Measurements from ENCODE around the gene HS6ST1.

HS6ST1 gene

DNA sequence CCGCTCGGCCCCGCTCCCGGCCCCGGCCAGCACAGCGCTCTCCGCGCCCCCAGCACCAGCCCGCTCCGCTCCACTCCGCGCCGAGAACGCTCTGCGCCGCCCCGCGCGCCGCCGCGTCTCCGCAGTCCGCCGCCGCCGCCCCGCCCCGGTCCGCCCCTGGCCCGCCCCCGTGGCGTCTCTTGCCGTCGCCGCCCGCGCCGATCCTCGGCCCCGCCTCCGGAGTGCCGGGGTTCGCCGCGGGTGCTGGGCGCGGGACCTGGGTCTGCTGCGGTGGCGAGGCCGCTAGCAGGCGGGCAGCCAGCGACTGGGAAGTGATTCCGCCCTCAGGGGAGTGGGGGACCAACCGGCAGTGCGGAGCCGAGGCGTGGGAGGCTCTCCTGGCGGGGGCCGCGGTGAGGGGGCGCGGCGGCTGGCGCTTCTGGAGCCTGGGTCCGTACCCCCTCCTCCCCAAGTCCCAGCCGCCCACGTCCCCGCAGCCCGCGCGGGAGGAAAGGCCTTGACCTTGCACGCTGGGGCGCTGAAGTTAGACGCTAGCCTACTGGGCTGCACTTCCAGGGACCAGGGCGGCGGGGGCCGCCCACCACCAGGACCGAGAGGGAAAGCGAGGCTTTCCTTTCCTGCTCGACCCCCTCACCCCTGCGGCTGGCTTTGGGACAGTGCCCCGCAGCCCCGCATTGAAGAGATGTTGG, at the start of gene HS6ST1:
TSS of gene HS6ST1 (minus strand) at position 93 of the 689 bp plus-strand sequence. CDS start 305 bp downstream, outside the sequence.
- DNase-seq (ENCODE audit: low spot score): peak; percentile 57

- DNase-seq (ENCODE audit: low spot score): no peak
These were observed 49.1 kb upstream of the HS6ST1 start for GRCh38 chr2:128367601-128368359.

DNA sequence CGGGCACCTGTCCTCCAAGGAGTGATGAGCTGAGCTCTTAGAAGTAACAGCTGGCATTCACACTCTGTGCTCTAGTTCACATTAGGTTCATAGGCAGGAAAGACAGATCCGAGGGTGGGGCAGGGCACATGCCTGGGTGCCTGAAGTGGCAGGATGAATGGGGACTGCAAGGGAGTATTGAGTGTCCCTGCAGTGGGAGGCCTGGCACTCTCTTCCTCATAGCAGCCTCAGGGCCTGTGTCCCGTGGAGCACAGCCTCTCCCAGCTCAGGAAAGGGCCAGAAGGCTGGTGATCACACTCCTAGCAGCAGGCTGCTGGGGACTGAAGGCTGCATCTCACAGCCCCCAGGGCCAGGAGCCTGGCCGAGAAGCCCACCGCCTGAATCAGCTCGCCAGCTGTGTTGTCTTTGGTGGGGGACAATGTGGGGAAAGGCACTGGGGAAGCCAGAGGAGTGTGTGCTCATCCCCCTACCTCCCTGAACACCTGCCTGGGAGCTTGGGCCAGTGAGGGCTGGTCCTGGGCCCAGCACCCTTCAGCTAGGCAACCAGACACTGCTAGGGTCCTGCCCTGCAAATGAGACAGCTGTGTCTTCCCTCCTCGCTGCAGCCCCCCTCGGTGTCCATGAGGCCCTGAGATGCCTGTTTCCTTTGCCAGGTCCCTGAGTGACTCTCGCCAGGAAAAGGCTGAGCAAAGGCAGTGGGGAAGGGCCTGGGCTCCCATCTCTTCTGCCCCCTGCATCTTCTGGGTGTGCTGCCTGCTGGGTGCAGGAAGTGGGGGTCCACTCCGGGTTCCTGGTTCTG, 48.2 kb upstream of the HS6ST1 start:
- DNase-seq (ENCODE audit: low spot score): no peak

- DNase-seq (ENCODE audit: low spot score): no peak
These were observed 46.7 kb upstream of the HS6ST1 start for GRCh38 chr2:128365217-128365905.

DNA sequence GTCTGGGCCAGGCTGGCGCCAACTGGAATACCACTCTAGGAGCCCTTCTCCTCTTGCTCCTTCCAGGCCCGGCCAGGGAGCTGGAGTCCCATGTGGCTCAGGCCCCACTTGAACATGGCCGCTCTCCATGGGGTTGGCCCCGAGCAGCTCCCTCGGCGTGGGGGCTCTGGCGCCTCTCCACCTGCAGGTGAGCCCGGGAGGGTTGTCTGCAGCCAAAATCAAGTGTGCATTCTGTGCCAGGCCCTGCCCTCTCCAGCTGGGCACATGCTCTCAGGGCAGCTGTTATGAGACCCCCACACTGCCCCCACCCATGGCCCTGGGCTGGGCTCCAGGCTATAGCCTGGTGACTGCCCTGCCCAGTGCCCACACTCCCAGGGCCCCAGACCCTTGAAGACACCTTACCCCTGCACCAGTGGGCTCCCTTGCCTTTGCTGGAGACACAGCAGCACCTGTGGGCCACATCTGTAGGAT, 45.8 kb upstream of the HS6ST1 start:
- no peak for DNase-seq (ENCODE audit: low spot score)

DNA sequence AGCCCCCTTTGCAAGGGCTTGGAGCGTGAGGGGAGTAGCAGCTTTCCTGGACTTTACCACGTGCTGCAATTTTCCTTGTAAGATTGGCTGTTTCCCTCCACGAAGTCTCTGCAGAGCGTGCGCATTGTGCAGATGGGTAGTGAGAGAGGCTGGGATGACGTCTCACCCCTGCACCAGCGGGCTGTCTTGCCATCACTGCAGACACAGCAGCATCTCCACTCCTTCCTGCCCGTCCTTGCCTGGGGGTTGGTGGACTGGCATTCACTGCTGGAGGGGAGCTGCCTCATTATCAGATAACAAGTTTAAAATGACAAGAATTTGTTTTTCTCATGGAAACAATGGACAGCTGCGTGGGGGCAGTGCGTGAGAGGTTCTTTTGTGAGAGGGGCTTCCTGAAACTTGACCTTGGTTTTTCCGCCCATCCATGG, 45.3 kb upstream of the HS6ST1 start:
- DNase-seq (ENCODE audit: low spot score): no peak

GRCh38 chr2:128362889-128363228, 44.2 kb upstream of the HS6ST1 start:
- DNase-seq (ENCODE audit: low spot score): no peak

DNA sequence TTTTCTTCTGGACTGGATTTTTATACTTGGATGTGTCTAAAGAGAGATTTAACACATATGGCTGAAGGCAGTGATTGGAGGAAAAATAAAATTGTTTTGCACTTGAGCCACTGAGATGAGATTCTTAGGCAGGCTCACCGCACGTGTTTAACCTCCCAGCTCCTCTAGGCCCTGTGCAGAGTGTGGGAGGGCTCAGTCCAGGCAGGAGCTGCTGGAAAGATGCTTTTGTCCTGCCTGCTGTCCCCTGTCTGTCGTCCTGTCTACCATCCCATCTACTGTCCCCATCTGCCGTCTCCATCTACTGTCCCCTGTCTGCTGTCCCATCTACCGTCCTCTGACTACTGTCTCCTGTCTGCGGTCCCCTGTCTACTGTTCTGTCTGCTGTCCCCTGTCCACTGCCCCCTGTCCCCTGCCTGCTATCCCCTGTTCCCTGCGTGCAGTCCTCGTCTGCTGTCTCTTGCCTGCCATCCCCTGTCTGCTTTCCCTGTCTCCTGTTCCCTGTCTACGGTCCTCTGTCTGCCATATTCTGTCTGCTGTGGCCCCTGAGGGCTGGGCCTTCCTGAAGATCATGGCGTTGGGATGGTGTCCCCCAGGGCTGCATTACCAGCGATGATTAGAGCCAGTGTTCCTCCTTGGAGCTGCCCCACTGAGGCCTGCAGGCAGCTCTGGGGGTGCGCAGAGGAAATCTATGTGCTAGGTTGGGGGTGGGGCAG, 43.7 kb upstream of the HS6ST1 start:
- DNase-seq (ENCODE audit: low spot score): no peak

DNA sequence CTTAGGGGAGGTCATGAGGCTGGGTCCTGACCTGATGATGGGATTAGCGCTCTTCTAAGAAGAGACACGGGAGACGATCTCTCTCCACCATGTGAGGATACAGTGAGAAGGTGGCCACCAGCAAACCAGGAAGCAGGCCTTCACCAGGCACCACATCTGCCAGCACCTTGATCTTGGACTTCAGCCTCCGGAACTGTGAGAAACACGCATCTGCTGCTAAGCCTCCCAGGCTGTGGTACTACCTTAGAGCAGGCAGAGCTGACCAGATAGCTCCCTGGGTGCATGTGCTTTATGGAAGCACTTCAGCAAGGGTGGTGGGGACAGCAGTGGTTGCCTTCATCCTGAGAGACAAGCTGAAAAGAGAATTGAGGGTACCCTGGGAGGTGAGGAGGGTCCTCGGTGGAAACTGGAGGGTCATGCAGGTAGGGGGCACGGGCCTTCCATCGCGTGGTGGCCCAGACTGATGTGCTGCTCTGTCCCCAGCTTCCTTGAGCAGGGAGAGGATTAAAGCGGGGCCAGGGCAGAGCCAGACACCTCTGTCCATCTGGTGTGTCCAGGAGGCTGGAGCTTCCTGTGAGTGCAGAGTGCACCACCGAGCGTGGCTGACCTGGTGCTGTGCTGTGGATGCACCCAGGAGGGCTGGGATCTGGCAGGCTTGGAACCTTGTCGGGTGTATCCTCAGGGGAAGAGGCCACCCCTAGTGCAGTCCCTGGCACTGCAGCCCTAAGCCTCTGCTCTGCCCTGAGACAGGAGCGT, 42.9 kb upstream of the HS6ST1 start:
- no peak for DNase-seq (ENCODE audit: low spot score)

DNA sequence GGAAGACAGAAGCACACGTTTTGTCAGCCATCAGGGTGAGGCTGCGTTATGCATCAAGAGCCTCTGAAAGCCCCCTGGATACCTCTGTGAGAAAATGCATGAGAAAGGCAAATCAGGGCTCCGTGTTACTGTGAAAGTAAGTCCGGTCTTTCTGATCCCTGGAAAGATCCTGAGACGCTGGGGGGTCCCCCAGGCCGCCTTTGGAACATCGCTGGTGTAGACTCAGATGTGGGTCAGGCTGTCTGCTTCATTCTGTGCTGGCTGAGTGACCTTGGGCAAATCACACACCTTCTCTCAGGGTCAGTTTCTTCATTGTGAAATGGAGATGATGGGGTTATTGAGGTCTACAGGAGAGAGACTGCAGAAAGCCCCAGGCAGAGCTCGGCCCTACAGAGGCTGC, 42.0 kb upstream of the HS6ST1 start:
- DNase-seq (ENCODE audit: low spot score): no peak

GRCh38 chr2:128359841-128360240, 41.2 kb upstream of the HS6ST1 start:
- no peak for DNase-seq (ENCODE audit: low spot score)

DNA sequence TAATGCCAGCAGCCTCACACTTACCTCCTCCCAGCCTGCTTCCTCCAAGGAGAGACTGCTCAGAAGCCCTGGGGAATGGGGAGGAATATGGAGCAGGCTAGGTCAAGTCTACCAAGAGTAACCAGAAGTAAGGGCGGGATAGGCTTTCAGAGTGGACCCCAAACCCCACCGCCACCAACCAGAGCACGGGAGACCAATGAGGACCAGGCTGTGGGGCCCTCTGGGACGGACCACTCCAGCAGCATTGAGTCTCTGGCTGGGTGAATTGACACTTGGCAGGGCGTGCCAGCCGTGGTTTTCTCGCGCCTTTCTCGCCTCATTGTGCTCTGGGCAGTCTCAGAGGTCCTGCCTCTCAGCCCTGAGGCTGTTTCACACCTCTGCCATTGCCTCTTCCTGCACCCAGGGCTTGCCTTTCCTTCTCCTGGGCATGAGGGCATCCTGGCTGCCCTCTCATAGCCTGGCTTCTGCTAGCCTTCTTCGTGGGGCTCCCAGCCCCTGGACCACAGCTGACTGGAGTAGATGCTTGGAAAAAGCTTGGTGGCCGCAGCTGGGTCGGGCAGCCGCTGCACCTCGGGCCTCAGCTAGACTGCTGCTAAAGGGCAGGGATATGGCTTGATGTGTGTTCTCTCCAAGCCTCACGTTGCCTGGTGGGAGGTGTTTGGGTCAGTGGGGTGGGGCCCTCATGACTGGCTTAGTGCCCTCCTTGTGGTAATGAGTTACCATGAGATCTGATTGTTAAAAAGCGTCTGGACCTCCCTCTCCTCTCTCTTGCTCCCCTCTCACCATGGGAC, 40.5 kb upstream of the HS6ST1 start:
- no peak for DNase-seq (ENCODE audit: low spot score)

- no peak for DNase-seq (ENCODE audit: low spot score)
These were observed 39.1 kb upstream of the HS6ST1 start for GRCh38 chr2:128357506-128358370.

DNA sequence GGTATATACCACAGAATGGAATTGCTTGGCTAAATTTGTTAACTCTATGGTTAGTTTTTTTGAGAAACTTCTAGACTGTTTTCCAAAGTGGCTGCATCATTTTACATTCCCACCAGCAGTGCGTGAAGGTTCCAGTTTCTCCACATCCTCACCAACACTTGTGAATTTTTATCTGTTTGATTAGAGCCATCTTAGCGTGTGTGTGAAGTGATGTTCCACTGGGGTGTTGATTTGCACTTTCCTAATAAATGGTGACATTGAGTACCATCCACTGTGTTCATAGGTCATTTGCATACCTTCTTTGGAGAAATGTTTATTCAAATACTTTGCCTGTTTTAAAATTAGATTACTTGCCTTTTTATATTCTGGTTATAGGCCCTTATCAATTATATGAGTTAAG, 37.5 kb upstream of the HS6ST1 start:
- DNase-seq (ENCODE audit: low spot score): no peak

- DNase-seq (ENCODE audit: low spot score): no peak
These were observed 36.2 kb upstream of the HS6ST1 start for GRCh38 chr2:128354726-128355470.

- no peak for DNase-seq (ENCODE audit: low spot score)
These were observed 35.5 kb upstream of the HS6ST1 start for GRCh38 chr2:128354161-128354560.

GRCh38 chr2:128350736-128351135, 32.1 kb upstream of the HS6ST1 start:
- no peak for DNase-seq (ENCODE audit: low spot score)

- no peak for DNase-seq (ENCODE audit: low spot score)
These were observed 30.0 kb upstream of the HS6ST1 start for GRCh38 chr2:128348701-128349100.
